WI38 (cell line): ENCODE data around the gene ABLIM3.

ENCODE experiments used
- H3K4me3 ChIP-seq: 2 replicates; pipeline ENCODE4 v1.5.1; 2011; ENCODE audit warnings: low read depth, mild to moderate bottlenecking, control low read depth, low read length
- TF ChIP-seq, protein P1 (sequence below): IDR thresholded peaks from 2 replicates; pipeline ENCODE4 v1.5.1; 2012; ENCODE audit warnings: low read depth, mild to moderate bottlenecking, control low read depth, low read length

ABLIM3 gene

DNA sequence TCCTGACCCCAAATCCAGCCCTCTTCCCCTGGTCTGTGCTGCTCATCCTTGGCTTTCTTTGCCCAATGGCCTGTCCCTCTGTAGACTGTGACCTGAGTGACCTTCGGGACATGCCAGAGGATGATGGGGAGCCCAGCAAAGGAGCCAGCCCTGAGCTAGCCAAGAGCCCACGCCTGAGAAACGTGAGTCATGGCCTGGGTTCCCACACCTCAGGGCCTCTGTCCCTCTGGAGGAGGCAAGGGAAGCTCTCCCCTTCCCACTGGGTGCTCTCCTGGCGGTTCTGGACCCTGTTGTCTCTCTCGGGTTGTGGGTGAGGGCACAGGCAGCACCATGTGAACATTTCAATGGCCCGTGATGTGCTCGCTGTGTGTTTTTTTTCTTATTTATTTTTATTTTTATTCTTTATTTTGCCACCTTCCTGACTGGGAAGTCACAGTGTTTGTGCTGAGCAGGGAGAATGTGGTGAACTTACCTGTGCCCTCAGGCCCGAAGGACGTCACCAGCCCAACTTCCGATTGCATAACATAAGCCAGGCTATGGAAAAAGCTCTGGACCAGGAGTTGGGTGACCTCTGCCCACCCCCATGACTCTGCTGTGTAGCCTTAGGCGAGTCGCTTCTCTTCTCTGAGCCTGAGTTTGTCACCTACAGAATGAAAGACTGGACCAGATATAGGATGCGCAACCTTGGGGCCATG is 159.9 kb downstream of the ABLIM3 start:
- no peak overlapping the region for H3K4me3 ChIP-seq
- TF ChIP-seq, protein P1, sequence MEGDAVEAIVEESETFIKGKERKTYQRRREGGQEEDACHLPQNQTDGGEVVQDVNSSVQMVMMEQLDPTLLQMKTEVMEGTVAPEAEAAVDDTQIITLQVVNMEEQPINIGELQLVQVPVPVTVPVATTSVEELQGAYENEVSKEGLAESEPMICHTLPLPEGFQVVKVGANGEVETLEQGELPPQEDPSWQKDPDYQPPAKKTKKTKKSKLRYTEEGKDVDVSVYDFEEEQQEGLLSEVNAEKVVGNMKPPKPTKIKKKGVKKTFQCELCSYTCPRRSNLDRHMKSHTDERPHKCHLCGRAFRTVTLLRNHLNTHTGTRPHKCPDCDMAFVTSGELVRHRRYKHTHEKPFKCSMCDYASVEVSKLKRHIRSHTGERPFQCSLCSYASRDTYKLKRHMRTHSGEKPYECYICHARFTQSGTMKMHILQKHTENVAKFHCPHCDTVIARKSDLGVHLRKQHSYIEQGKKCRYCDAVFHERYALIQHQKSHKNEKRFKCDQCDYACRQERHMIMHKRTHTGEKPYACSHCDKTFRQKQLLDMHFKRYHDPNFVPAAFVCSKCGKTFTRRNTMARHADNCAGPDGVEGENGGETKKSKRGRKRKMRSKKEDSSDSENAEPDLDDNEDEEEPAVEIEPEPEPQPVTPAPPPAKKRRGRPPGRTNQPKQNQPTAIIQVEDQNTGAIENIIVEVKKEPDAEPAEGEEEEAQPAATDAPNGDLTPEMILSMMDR = no peak

DNA sequence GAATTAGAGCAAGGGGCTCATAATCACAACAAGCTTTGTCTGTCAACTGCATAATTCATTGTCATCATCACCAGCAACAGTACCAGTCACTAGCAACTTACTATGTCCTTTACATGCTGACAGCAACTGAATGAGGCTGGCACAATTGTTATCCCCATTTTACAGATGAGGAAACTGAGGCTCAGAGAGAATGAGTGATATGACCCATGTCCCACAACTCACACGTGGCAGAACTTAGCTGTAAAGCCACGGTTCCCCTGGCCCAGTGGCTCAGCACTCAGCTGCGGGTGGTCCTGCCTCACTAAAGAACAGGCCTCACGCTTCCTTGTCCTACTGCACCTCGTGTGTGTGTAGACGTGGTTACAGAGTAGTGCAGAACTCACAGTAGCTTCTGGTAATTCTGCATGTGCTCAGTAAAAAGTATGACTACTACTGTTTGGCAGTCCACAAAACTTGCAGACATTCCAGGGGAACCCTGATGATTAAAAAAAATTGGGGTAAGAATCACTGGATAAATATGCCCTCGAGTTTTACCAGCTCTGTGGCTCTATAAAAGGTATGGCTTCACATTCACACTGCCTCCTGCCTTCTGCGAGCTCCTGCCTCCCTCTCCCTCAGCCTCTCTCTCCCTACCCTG is 160.6 kb downstream of the ABLIM3 start:
- H3K4me3 ChIP-seq = no peak overlapping the region
- TF ChIP-seq, protein P1 = no peak

DNA sequence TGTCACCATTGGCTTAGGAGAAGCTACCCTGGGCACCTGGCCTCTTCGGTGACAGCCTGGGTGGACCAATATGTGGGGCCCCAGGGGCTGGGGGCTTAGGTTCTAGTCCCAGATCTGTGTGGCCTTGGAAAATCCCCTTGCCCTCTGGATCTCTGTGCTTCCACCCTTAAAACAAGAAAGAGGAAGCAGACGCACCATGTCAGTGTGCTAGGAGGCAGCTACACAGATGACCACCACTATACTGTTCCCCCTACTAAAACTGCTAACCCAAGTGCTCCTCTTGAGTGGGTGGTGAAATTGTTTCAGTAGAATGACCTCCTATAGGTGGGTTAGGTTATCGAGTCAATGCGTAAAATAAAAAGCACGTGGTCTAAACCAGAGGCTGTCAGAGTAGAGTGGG is 161.3 kb downstream of the ABLIM3 start:
- TF ChIP-seq, protein P1 = no peak
- H3K4me3 ChIP-seq = no peak overlapping the region

DNA sequence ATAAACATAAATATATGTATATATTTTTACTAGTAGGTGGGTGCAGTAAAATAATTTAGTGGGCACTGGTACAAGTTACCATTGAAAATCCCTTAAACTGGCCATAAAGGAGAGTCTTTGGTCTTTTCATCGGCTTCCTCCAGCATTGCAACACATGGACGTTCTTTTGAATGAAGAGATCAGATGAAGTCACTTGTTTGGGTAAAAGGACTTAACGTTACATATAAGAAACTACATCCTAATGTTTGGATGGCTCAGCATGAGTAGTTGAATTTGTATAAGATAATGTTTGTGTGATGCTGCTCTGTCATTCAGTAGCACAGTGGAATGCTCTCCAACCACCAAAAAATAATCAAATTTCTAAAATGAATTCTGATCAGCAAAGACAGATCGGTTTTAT is 161.9 kb downstream of the ABLIM3 start:
- TF ChIP-seq, protein P1 = no peak
- H3K4me3 ChIP-seq = no peak overlapping the region

DNA sequence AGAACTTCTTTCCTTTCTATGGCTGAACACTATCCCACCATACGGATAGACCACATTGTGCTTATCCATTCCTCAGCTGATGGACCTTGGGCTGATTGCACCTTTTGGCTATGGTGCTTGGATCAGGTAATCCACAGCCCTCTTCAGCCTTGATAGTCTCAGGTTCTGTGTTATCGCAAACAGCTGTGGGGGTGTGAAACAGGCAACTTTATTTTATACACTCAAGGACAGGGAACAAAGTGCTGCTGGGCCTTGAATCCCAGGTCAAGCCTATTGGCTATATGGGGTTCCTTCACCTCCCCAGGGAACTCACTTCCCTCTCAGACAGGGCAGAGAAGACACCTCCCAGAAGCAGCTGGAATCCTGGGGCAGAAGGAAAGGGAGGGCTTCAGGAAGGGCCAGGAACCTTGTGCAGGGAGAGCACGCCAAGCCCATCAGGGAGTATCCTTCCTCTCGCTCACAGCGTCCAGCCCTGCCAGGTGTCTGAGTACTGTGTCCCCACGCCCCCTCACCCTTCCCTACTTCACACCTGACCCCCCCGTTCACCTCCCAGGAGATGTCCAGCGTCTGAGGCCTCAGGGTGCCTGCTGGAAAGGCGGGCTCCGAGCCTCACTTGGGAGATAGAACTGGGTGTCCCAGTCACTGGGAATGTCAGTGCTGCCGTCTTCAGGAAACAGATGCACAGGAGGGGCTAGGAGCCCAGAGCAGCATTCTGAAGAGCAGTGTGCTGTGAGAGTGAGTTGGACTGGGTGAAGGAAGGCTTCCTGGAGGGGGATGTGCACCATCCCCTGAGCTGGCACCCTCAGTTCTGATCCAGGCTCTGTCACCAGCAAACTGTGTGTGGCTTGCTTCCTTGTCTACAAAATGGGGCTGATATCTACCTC is 163.1 kb downstream of the ABLIM3 start:
- no peak overlapping the region for H3K4me3 ChIP-seq
- TF ChIP-seq, protein P1 = no peak

DNA sequence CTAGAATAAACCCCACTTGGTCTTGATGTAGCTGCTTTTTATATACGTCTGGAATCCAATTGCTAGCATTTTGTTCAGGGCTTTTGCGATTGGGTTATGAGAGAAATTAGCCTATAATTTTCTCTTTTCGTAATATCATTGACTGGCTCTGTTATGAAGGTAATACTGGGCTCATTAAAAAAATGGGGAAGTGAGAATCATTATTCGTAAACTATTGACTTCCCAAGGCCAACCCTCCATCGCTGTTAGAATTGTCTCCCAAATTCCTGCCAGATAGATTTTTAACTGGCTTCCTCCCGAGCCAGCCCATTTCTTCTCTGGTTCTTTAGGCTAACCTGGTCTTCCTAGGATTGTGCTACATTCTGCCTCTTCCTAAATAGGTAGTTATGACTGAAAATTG is 168.1 kb downstream of the ABLIM3 start:
- TF ChIP-seq, protein P1 = no peak
- H3K4me3 ChIP-seq = no peak overlapping the region
